B cell (primary cell): ENCODE data around the gene MYOF. TPM values are rescaled to one million over a fixed set of nuclear protein-coding genes. Genes with fewer than 3 reads are reported as not detected.

Source experiments
- ATAC-seq: fragments of 200-7000 bp; cut with Tn5 transposase; one replicate; pipeline ENCODE4 v1.10.0; 2021; ENCODE audit warnings: low read depth, mild to moderate bottlenecking, moderate number of reproducible peaks, moderate library complexity
- CTCF ChIA-PET: fragments of 350-600 bp; sonication (Branson Sonifier 250); formaldehyde crosslinking; loops from one replicate; lab custom pipeline; 2021; ENCODE audit warnings: antibody characterized with exemption, inconsistent platforms; lab: Charles Lee
- POLR2A ChIA-PET: fragments of 350-600 bp; sonication (Branson Sonifier 250); formaldehyde crosslinking; loops from one replicate; lab custom pipeline; 2021; ENCODE audit warnings: antibody characterized with exemption; lab: Charles Lee
- DNase-seq: peaks from one replicate; pipeline ENCODE4 v3.0.0; 2013
- H2AFZ ChIP-seq: 2 replicates; pipeline ENCODE4 v1.6.1; 2012; ENCODE audit warnings: mild to moderate bottlenecking, low read depth, low read length; ENCODE audit not compliant: insufficient read depth, poor library complexity, severe bottlenecking
- H3K27ac ChIP-seq, 2 donors: 1 replicate in 1 of 2; 2 replicates in 1 of 2; pipeline ENCODE4 v1.5.1; 2012 to 2013; ENCODE audit warnings: low read length in 2 of 2, mild to moderate bottlenecking in 2 of 2, moderate library complexity in 1 of 2
- H3K27me3 ChIP-seq, 4 experiments: fragments of 200-600 bp in 1 of 4; sonication (generic) in 1 of 4; replicated peaks in 1 of 4; 1 replicate in 2 of 4; 2 replicates in 2 of 4; pipeline versions ENCODE4 v1.6.1 to v1.7.0; 2013 to 2016; ENCODE audit warnings: low read length in 3 of 4, mild to moderate bottlenecking in 2 of 4, mixed read lengths in 1 of 4, moderate library complexity in 1 of 4; ENCODE audit not compliant: insufficient read depth in 4 of 4, control insufficient read depth in 3 of 4; ENCODE audit errors: control extremely low read depth in 1 of 4
- H3K36me3 ChIP-seq, 2 experiments: replicated peaks in 1 of 2; 1 replicate in 1 of 2; 2 replicates in 1 of 2; pipeline versions ENCODE4 v1.6.1 to v1.7.1; 2013; ENCODE audit warnings: low read length in 1 of 2; ENCODE audit not compliant: insufficient read depth in 2 of 2, control insufficient read depth in 1 of 2; ENCODE audit errors: control extremely low read depth in 1 of 2, extremely low read depth in 1 of 2
- H3K4me1 ChIP-seq, 2 donors: fragments of 200-600 bp in 1 of 2; sonication (generic) in 1 of 2; 1 replicate in 1 of 2; 2 replicates in 1 of 2; pipeline versions ENCODE4 v1.5.1 to v1.6.1; 2013 to 2017; ENCODE audit warnings: low read length in 2 of 2; ENCODE audit not compliant: control insufficient read depth in 2 of 2, insufficient read depth in 2 of 2
- H3K4me2 ChIP-seq: replicated peaks from 2 replicates; pipeline ENCODE3; 2012; ENCODE audit warnings: mild to moderate bottlenecking, low read depth, low read length; ENCODE audit not compliant: poor library complexity, severe bottlenecking
- H3K4me3 ChIP-seq, 5 experiments: fragments of 200-600 bp in 1 of 5; sonication (generic) in 1 of 5; 1 replicate in 3 of 5; 2 replicates in 2 of 5; pipeline versions ENCODE4 v1.5.1 to v1.7.0; 2011 to 2016; ENCODE audit warnings: low read length in 4 of 5, mild to moderate bottlenecking in 4 of 5, low read depth in 2 of 5, control low read depth in 1 of 5, moderate library complexity in 1 of 5; ENCODE audit not compliant: insufficient read depth in 1 of 5; ENCODE audit errors: control extremely low read depth in 1 of 5, extremely low read depth in 1 of 5
- H3K79me2 ChIP-seq: fragments of 200-600 bp; sonication (generic); one replicate; pipeline ENCODE4 v1.6.0; 2016; ENCODE audit warnings: low read length; ENCODE audit not compliant: control insufficient read depth, insufficient read depth
- H3K9ac ChIP-seq: fragments of 200-600 bp; sonication (generic); 2 replicates; pipeline ENCODE4 v1.6.1; 2017; ENCODE audit warnings: mild to moderate bottlenecking, low read length, moderate library complexity
- H3K9me3 ChIP-seq, 3 donors: one replicate each; pipeline versions ENCODE4 v1.6.1 to v1.7.1; 2013; ENCODE audit warnings: low read length in 2 of 3; ENCODE audit not compliant: control insufficient read depth in 2 of 3, insufficient read depth in 1 of 3; ENCODE audit errors: control extremely low read depth in 1 of 3
- H4K20me1 ChIP-seq: 2 replicates; pipeline ENCODE4 v1.6.0; 2012; ENCODE audit warnings: mild to moderate bottlenecking, low read length; ENCODE audit not compliant: insufficient read depth, control insufficient read depth, poor library complexity, severe bottlenecking
- H3K27ac Mint-ChIP-seq: one replicate; pipeline ENCODE4 v1.8.0; 2021; ENCODE audit warnings: mixed read lengths
- H3K27me3 Mint-ChIP-seq: one replicate; pipeline ENCODE4 v1.8.0; 2021; ENCODE audit warnings: mixed read lengths
- H3K4me1 Mint-ChIP-seq: one replicate; pipeline ENCODE4 v1.8.0; 2021; ENCODE audit warnings: mixed read lengths
- H3K4me3 Mint-ChIP-seq: one replicate; pipeline ENCODE4 v1.8.0; 2021; ENCODE audit warnings: mixed read lengths
- H3K9me3 Mint-ChIP-seq: one replicate; pipeline ENCODE4 v1.8.0; 2022; ENCODE audit warnings: mixed read lengths; ENCODE audit not compliant: insufficient read depth
- EZH2 ChIP-seq: IDR thresholded peaks from 2 replicates; pipeline ENCODE4 v1.6.1; 2012; ENCODE audit warnings: borderline replicate concordance, low read depth, mild to moderate bottlenecking, moderate library complexity, low read length; ENCODE audit not compliant: insufficient read depth, poor library complexity, severe bottlenecking
- WGBS: methylation state at CpG from one replicate; pipeline ENCODE4 v1.1.5; 2013; ENCODE audit warnings: missing lambda C conversion rate; ENCODE audit not compliant: insufficient coverage; 5-methylcytosine and 5-hydroxymethylcytosine counted together
- intact Hi-C: fragments of 100-400 bp; cut with micrococcal nuclease; formaldehyde crosslinking; loops from one replicate; pipeline ENCODE4 v1.10.0; 2022
- polyA plus RNA-seq: library from polyadenylated mRNA; depleted of rRNA; stranded (reverse); fragments of >200 nt; gene quantifications from 2 replicates; pipeline ENCODE4 v1.2.3, GENCODE V29; 2012
- total RNA-seq, 2 donors: library from RNA; stranded (reverse); fragments of 120-200 nt in 1 of 2; gene quantifications; 1 replicate in 1 of 2; 2 replicates in 1 of 2; pipeline versions ENCODE4 v1.2.3 to v1.2.4, GENCODE V29; 2013 to 2022
- TF ChIP-seq, protein P1 (sequence below): fragments of 200-600 bp; IDR thresholded peaks from one replicate; pipeline ENCODE4 v1.8.0; 2022; ENCODE audit warnings: antibody characterized with exemption, mild to moderate bottlenecking

Gene MYOF
- total and polyA plus RNA-seq, 2 donors (not counting 1 experiment from before 2014, with no cell fraction given): 0.07 to 0.18 TPM

DNA sequence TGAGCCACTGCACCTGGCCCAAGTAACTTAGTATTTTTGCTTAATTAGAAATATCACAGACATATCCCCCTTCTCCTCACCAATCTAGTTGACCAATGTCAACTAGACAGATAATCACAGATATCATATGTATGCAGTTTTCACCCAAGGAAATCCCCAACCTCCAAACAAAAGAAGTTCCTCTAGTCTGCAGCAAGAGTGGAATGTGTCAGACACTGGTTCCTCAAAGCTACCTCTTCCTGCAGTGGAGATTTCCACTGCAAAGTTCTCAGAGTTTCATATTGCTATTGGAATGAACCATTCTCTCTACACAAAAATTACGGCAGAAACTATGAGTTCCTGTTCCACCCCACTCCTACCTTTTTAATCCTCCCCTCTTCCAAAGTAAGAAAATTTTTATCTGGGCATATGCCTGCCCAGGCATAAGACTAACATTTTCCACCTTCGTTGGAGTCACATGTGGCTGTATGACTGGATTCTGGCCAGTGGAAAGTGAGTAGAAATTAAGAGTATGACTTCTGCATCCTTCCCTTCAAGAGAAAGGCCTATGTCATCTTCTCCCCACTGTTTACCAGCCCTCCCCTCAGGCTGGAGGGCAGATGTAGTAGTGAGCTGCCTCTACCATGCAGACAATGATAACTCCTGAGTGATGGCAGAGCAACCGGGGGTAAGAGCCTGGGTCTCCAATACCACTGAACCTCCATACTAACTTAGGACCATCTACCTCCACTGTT is 103.0 kb downstream of the MYOF start:
- Mint-ChIP-seq H3K27ac (no peak overlapping the region), H3K4me1 (peaks cover 2% of the 10 kb centered on the region), H3K4me3 (no peak overlapping the region), H3K27me3 (peaks cover 9% of the 10 kb centered on the region), H3K9me3 (no peaks in the 10 kb centered on the region)
- Histone ChIP-seq H3K36me3 (no peaks in the 10 kb centered on the region), H3K4me1 (peaks cover 0 to 3% of the 10 kb centered on the region in 2 donors), H3K9ac (no peak overlapping the region), H3K9me3 (no peaks in the 10 kb centered on the region), H3K4me3 (no peak overlapping the region), H3K27ac (no peak overlapping the region), H2AFZ (no peak overlapping the region), H3K4me2 (no peak overlapping the region), H3K79me2 (no peaks in the 10 kb centered on the region), H4K20me1 (no peaks in the 10 kb centered on the region), H3K27me3 (peaks cover 0 to 2% (median 0%) of the 10 kb centered on the region in 4 experiments)
- TF ChIP-seq, protein P1, sequence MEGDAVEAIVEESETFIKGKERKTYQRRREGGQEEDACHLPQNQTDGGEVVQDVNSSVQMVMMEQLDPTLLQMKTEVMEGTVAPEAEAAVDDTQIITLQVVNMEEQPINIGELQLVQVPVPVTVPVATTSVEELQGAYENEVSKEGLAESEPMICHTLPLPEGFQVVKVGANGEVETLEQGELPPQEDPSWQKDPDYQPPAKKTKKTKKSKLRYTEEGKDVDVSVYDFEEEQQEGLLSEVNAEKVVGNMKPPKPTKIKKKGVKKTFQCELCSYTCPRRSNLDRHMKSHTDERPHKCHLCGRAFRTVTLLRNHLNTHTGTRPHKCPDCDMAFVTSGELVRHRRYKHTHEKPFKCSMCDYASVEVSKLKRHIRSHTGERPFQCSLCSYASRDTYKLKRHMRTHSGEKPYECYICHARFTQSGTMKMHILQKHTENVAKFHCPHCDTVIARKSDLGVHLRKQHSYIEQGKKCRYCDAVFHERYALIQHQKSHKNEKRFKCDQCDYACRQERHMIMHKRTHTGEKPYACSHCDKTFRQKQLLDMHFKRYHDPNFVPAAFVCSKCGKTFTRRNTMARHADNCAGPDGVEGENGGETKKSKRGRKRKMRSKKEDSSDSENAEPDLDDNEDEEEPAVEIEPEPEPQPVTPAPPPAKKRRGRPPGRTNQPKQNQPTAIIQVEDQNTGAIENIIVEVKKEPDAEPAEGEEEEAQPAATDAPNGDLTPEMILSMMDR: no peak
- TF ChIP-seq EZH2: no peak
- ChIA-PET CTCF (interaction anchor here (1.0 to 10.6 kb wide), 10 partner anchors 8 to 480 kb away, joined by 3 to 342 read pairs (median 4); partner anchors contain the start of gene MYOF), POLR2A (no interaction called here)
- WGBS: no CpG with 5 or more reads among the region's 3 CpGs
- DNase-seq (no peak), ATAC-seq (no peak)
- intact Hi-C loops: loop anchor here (5.0 kb wide), 1 partner anchor 118 kb away; the partner anchor contains the start of gene CEP55

DNA sequence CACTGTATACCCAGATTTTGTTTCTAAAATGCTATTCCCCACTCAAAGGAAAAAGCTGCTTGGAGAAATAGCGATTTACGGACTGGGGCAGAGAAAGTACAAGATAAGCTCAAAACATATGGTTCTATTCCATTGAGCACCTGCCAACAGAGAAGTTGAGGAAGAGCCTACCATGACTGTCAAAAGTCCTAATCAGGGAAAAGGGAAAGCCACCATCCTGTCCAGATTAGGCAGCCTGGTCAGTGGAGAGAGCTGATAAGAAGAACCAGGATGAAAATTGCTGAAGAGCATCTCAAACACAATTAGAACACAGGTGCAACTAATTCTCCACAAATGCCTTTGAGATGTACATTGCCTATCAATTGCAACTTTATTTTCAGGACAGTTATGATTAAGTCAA is 104.1 kb downstream of the MYOF start:
- H3K27ac ChIP-seq: no peak overlapping the region
- H4K20me1 ChIP-seq: no peaks in the 10 kb centered on the region
- POLR2A ChIA-PET: no interaction called here
- H3K4me3 ChIP-seq: no peak overlapping the region
- H3K36me3 ChIP-seq: no peaks in the 10 kb centered on the region
- H3K79me2 ChIP-seq: no peaks in the 10 kb centered on the region
- Mint-ChIP-seq H3K27ac (no peak overlapping the region), H3K4me1 (peaks cover 2% of the 10 kb centered on the region), H3K9me3 (no peaks in the 10 kb centered on the region), H3K4me3 (no peak overlapping the region), H3K27me3 (peaks cover 10% of the 10 kb centered on the region)
- no peak overlapping the region for H3K4me2 ChIP-seq
- DNase-seq (no peak), ATAC-seq (no peak)
- H3K9me3 ChIP-seq: no peaks in the 10 kb centered on the region
- peaks cover 0 to 2% (median 0%) of the 10 kb centered on the region in 4 experiments for H3K27me3 ChIP-seq
- TF ChIP-seq EZH2: no peak
- TF ChIP-seq, protein P1: no peak
- CTCF ChIA-PET: interaction anchor here (0.8 to 10.6 kb wide), 13 partner anchors 7 to 436 kb away, joined by 3 to 342 read pairs (median 15); partner anchors contain the start of gene MYOF
- WGBS: no CpG with 5 or more reads among the region's 2 CpGs
- intact Hi-C loops: loop anchor here (5.0 kb wide), 1 partner anchor 119 kb away; the partner anchor contains the start of gene CEP55
- peaks cover 0 to 3% of the 10 kb centered on the region in 2 donors for H3K4me1 ChIP-seq
- no peak overlapping the region for H2AFZ ChIP-seq
- no peak overlapping the region for H3K9ac ChIP-seq
